ENCODE data around the gene NSG1. TPM values are rescaled to one million over a fixed set of nuclear protein-coding genes. Genes with fewer than 3 reads are reported as not detected.
A peak's percentile ranks its signal among the peaks of the same experiment; 100 is the strongest.
"Not testable (repeated sequence)": the region's sequence is repeated elsewhere in the genome, so short reads cannot be mapped to it uniquely, and the experiment has no call there.

Gene NSG1, protein sequence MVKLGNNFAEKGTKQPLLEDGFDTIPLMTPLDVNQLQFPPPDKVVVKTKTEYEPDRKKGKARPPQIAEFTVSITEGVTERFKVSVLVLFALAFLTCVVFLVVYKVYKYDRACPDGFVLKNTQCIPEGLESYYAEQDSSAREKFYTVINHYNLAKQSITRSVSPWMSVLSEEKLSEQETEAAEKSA
- not detected in 2 replicates for total RNA-seq

DNA sequence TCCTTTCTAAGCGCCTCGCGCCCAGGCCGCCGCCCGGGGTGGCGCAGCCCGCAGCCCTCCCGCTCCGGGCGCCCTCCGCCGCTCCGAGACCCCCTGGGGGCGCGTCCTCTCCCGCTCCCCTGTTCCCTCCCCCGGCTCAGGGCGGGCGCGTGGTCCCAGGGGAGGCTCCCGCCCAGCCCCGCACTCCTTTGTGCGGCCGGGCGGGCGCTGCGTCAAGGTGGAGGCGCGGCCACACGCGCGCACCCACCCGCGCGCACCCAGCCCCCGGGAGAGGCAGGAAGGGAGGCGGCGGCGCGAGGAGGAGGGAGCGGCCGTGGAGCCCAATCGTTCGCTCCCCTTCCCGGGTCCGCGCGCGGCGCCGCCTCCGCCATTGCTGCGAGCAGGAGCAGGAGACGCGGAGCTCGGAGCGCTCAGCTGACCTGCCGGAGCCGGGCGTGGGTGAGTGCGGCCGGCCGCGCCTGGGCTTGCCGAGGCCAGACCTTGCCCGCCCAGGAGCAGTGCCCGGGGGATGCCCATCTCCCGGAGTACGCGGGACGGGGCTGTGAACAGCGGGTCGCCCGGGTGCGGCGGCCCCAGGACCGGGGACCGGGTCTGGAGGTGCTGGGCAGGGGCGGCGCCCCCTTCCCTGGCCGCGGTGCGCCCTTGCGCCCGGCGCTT, at the start of gene NSG1:
Gene NSG1, plus strand, starts transcription at position 367 of the 657 bp plus-strand sequence. CDS start 528 bp downstream, outside the sequence.
- peak; percentile 30 for DNase-seq

DNA sequence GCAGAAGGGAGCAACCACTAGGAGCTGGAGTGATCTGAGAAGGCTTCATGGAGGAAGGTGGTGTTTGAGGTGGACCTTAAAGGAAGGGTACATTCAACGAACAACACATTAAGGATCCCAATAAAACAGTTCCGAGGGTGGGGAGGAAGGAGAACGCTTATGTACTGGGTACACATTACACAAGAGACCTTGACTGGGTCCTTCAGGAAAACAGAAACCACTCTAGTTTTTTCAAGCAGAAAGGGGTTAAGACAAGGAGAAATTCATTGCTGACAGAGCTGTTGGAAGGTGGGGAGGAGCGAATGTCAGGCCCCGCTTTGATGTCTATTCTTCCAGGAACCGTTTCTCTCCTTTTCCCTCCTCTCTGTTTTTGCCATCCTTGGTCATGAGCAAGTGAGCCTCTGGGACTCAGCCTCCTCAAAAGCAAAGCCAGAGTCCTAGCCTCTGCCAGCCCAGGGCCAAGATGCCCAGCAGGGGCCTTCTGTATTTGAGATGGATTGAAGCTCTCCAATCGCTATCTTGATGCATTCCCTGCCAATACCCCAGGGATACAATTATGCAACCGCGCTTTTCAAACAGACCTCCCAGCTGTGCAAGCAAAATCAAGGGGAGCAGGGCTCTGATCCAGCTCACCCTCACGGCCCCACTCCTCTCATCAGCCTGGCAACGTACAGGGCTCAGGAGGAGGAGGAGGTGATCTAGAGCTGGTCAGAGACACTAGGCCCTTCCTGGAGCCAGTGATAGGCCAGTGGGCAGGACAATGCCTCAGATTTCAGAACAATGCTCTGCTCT, 48.5 kb upstream of the NSG1 start:
- no peak for DNase-seq

DNA sequence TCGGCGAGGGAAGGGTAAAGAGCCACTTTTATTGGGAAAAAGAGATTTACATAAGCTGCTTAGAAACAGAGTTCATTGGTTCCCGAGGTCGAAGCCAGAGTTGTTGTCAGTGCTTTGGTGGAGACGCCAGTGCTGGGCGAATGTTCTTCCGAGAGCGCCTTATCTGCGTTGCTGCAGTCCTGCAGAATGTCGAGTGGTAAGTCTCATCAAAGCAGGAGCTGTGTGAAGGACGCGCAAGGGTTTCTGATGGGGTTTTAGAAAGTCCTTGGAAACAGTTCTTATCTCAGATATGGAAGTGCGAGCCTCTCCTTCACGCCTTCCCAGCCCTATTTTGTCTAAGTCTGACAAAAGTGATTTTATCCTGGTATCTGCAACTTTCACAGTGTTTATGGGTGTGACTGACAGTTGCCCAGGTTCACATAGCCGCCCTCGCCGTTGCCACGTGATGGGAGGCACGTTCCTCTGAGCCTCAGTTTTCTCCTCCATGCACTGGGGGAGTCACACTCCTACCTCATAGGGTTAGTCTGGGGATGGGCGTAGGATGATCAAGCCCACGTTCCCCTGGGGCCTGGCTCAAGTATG, 47.3 kb upstream of the NSG1 start:
- DNase-seq: no peak

DNA sequence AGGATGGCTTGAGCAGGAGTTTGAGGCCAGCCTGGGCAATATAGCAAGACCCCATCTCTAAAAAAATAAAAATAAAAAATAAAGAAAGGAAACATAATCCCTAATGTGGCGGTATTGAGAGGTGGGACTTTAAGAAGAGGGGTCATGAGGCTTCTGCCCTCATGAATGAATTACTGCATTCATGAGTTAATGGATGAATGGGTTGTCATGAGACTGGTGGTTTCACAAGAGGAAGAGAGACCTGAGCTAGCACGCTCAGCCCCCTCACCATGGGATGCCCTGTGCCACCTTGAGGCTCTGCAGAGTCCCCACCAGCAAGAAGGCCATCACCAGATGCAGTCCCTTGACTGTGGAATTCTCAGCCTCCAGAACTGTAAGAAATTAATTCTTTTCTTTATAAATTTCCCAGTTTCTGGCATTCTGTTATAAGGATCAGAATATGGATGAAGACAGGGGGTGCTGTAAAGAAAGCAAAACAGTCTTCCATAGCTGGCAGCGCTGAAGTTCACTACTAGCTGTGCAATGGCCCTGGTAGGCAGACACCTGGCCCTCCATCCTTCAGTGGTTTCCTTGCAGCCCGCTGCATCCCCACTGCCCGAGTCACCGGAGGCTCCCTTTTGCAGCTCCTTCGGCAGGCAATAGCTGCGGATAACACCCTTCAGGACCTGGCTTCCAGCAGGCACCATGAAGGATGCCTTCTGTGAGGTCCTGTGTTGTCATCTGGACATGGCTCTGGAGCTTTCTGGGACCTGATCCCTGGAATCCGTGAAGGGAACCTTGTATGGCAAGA, 44.8 kb upstream of the NSG1 start:
- no peak for DNase-seq

DNA sequence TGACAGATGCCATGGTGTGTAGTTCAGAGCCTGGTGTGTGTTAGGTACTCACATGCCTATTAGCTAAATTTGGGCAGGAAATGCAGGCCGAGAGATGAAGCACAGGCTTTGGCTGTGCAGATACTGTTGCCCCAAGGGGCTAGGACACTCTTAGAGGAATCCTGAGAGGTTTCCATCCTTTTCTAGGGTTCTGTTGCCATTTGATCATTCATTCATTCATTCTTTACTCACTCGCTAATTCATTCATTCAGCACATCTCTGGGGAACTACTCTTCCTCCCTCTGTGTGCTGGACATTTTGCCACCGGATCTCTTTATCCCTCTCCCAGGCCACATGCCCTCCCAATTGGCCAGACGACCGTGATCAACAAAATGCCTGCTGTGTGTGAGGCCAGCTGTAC, 43.9 kb upstream of the NSG1 start:
- no peak for DNase-seq

DNA sequence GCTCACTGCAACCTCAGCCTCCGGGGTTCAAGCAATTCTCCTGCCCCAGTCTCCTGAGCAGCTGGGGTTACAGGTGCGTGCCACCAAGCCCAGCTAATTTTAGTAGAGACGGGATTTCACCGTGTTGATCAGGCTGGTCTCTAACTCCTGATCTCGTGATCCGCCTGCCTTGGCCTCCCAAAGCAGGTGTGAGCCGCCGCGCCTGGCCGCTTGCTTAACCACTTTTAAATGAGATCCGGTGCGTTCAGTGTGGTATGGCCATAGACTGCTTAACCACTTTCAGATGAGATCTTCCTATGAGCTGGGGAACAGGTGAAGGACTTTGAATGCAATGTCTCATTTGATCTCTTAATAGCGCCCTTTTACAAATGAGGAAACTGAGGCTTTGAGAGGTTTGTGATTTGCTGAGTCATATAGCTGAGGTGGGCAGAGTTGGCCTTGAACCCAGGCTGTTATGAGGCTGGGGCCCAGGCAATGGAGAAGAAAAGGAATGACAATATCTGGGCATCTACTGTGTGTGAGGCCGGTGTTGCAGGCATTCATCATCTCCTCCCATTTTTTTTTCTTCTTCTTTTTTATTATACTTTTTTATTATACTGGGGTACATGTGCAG, 41.9 kb upstream of the NSG1 start:
- no peak for DNase-seq

DNA sequence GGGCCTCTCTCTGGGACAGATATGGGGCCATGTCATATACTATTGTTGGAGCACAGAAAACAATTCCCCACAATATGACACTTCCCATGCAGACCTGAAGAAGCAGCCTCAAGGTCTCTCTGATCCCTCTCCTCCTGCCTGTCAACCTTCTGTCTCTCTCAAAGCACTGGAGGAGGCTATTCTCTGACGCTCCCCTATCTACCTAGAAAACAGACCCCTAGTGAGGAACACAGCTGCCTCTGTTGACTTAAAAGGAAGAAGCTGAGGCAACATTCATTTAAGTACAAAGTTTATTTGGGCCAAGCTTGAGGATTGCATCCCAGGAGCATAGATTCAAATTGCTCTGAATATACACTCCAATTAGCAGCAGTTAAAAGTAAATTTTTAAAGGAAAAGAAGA, 39.3 kb upstream of the NSG1 start:
- DNase-seq: no peak

DNA sequence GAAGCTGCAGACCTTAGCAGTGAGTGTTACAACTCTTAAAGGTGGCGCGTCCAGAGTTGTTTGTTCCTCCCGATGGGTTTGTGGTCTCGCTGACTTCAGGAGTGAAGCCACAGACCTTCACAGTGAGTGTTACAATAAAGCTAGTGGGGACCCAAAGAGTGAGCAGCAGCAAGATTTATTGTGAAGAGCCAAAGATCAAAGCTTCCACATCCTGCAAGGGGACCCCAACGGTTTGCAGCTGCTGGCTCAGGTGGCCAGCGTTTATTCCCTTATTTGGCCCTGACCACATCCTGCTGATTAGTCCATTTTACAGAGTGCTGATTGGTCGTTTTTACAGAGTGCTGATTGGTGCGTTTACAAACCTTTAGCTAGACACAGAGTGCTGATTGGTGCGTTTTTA, 38.3 kb upstream of the NSG1 start:
- DNase-seq: not testable (repeated sequence)

DNA sequence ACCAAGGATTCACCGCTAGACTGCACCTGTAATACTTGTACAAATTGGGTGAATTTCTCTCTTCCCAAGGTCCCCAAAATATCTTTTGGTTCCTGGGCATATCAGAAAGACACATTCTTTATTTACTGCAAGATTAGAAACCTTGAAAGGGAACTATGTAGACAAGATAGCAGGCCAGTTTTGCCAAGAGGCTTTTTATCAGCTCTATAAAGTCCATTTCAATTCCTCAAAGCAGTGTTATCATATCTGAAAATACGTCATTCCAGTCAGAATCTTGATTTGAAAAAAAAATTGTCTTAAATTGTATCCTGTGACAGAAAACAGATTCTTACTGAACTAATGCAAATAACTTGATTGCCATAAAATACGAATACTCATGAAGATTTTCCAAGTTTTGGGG, 37.0 kb upstream of the NSG1 start:
- DNase-seq: no peak

DNA sequence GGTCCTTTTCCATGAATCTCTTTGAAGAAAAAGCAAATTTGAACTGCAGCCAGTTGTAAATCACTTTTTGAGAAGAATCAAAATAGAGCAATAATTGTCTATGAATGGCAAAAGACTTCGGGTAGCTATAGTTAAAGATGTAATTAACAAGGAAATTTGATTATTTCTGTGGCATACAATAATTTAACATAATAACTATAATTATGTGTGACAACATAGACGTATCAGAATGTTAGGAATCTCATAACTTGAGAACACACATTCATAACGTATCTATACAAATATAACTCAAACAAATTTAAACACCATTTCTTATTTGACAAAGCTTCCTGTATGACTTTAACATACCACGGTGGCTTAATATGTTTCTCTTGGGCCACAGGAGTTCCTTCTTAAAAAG, 36.0 kb upstream of the NSG1 start:
- DNase-seq: no peak

DNA sequence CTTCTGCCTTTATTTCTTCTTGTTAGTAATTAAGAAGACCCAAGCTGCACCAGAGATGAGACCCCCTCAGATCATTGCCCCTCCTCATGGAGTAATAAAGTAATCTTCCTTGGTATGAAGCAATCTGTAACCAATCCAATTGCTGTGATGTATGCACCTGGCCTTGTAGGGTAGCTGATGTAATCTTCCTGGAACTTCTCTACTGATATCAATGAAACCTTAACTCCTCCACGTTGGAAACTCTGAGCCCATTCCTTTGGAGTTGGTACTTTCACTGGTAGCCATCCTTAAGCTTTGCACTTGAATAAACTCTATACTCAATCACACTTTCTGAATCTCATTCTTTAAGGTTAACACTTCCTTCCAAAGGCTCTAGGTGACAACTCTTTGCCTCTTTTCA, 31.6 kb upstream of the NSG1 start:
- no peak for DNase-seq

DNA sequence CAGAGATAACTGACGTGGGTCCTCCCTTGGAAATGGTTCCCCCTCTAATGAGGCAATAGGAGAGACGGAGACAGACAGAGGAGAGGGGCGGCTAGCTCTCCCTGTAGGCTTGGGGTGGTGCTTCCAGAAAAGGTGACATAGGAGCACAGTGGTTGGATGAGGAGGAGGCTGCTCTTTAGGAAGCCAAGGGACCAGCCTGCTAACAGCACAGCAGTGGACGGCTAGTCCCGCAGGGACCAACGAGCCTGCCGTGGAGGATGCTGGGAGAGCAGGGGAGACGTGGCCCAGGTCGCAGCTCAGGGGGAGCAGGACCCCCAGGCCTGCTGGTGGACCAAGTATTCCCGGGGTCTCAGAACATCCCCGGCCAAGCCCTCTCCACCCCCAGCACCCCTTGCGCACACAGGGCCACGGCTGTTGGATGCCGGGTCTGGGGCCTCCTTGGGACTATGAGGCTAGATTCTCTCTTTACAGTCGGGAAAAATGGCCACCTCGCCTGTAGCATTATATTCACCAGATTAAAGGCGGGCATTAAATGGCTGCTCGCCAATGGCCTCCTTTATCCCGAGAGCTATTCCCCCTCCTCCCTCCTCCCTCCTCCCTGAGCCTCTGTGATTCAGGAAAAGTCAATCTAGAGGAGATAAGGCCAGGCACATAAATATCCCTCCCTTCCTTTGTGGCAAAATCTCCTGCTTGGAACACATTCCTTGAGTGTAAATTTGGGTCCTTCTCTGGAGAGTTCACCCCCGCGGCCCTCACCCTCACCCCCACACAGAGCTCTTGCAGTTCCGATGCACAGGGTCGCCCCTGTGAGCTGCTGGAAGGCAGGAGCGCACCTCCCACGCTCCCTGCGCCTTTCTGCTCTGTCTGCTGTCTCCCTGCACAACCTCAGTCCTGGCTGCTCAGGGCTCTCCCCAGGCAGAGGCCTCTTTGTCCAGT, 30.5 kb upstream of the NSG1 start:
- no peak for DNase-seq

DNA sequence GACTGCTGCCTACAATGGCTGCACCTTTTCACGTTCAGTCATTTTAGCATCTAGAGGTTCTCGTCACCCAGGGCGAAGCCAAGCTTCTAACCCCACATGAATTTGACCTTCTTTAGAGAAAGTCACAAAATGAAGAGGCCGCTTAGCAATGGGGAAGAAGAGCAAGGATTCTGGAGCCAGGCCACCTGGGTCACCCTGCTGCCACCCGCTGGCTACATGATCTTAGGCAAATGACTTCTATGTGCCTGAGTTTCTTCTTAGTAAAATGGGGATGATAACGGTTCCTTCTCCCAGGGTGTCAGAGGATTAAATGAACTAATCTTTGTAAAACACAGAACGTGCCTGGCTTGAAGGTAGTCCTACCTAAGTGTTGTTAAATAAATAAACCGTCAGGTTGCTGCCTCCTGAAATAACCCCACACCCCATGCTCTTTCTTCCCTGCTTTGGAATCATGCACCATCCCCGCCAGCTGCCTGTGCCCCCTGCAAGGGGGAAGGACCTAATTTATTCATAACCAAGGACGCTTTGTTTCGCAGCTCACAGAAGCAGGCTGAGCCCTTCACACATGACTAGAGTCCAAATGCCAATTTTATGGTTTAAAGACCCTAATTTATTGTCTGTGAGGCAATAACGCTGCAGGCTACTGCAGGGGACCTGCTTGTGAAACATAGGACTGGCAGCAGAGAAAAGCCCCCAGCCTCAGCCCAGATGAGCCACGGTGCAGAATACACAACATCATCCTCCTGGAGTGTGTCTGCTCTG, 28.6 kb upstream of the NSG1 start:
- no peak for DNase-seq

DNA sequence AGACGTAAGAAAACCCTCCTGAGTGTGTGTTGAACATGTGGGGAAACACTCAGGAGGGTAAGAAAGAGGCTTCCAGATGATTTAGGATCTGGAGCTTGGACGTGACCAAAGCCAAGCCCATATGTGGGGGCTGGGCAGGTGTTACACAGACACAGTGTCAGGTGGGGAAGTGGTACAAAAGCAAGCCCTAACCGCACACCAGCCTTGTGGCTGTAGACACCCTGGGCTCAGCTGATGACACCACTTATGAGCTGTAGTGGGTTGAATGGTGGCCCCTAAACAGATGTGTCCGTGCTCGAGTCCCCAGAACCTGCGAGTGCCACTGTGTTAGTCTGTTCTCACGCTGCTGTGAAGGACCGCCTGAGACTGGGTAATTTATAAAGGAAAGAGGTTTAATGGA, 25.0 kb upstream of the NSG1 start:
- DNase-seq: no peak

DNA sequence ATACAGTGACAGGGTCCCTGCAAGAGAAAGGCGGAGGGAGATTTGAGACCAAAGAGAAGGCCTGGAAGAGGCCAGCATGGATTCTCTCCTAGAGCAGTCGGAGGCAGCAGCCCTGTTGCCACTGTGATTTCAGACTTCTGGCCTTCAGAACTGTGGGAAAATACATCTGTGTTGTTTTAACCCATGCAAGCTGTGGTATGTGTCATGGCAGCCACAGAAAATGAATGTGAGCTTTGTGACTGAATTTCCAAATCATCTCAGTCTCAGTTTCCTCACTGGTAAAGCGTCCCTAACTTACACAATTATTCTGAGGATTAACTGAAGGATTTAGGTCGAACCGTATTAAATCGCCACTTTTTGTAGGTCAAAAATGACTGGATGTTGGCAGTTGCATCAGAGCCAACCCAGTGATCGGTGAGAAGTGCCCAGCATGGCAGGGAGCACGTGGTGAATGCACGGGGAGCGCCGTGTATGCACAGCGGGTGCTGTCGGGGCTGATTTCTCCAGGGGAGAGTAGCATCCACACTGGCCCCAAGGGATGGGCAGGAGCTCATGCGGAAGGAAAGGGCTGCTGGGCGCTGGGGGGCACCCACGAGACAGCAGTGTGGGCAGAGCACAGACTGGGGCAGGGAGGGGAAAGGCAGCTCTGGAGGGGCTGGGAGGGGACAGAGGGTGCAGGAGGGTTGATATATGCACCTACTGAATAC, 23.8 kb upstream of the NSG1 start:
- no peak for DNase-seq

DNA sequence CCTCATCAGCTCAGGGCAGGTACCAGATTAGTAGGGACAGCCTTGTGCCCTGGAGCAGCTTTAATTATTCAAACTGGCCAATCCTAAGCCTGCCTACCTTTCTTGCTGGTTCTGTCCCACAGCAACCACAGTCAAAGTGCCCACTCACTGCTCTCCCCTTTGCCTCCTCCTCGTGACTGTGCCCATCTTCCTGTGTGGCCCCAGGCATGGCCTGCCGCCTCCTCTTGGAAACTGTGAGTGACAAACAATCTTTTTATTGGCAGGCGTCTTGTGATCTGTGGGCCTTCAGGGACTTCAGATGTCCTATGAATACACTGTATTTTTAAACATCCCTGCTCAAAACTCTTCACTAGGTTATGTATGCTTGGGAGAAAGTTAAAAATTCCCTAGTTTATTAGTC, 22.8 kb upstream of the NSG1 start:
- DNase-seq: no peak

DNA sequence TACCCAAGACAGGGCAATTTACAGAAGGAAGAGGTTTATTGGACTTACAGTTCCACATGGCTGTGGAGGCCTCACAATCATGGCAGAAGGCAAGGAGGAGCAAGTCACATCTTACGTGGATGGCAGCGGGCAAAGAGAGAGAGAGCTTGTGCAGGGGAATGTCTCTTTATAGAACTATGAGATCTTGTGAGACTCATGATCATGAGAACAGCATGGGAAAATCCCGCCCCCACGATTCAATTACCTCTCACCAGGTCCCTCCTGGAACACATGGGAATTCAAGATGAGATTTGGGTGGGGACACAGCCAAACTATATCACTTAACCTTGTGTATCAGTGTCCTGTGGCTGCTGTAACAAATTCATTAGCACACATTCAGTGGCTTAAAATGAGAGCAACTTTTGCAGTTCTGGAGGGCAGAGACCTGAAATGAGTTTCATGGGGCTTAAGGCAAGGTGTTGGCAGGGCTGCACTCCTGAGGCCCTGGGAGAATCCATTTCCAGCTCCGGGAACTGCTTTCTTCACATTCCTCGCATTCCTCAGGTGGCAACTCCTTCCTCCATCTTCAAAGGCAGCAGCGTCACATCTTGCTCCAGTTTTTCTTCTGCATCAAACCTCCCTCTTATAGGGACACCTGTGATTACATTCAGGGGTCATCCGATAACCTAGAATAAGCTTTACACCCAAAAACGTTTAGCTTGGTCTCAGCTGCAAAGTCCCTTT, 22.3 kb upstream of the NSG1 start:
- no peak for DNase-seq

DNA sequence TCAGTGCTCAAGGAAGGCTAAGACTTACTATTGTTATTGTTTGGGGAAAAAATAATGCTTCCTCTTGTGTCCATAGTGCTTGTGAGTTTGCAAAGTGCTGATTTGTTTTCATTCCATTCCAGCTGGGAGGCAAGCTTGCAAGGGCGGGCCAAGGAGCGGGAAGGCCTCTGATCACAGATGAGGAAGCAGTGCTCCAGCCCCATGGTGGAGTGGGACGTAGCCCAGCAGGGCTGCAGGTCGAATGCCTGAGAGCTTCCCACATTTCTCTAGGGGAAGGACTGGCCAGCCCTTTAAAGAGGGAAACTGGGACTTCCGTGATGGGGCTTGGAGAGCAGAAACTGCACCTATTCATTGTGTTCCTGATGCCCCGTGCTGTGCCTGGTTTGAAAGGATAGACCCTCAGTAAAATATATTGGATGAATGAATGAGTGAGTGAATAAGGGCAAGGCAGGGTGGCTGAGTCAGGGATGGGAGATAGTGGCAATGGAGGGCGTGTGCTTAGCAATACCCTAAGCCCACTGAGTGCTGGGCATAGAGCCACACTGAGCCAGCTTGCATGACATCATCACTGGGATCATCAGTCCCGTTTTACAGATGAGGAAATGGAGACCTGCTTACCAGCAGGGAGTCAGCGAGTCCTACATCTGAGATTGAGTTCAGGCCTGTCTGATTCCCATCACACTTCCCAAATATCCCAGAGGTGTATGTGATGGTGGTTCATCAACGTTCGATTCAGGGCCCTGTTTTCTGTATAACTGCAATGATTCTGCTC, 17.9 kb upstream of the NSG1 start:
- no peak for DNase-seq
